Parathyroid adenoma (tissue), 2 donors: ENCODE measurements around the gene NFILZ.

Experiments
- H2AFZ ChIP-seq: fragments of 300-600 bp; sonication (generic); one replicate; pipeline ENCODE4 v1.7.0; 2017; ENCODE audit warnings: antibody characterized with exemption, mild to moderate bottlenecking
- H3K27ac ChIP-seq: fragments of 300-600 bp; sonication (generic); one replicate; pipeline ENCODE4 v1.7.0; 2017
- H3K27me3 ChIP-seq: fragments of 300-600 bp; sonication (generic); one replicate; pipeline ENCODE4 v1.7.0; 2017; ENCODE audit warnings: low read length; ENCODE audit not compliant: control insufficient read depth, insufficient read depth
- H3K36me3 ChIP-seq: fragments of 300-600 bp; sonication (generic); one replicate; pipeline ENCODE4 v1.7.0; 2017; ENCODE audit warnings: low read length; ENCODE audit not compliant: control insufficient read depth, insufficient read depth
- H3K4me1 ChIP-seq: fragments of 300-600 bp; sonication (generic); one replicate; pipeline ENCODE4 v1.7.0; 2017; ENCODE audit warnings: control low read depth
- H3K4me2 ChIP-seq: fragments of 300-600 bp; sonication (generic); one replicate; pipeline ENCODE4 v1.7.0; 2017; ENCODE audit warnings: low read length
- H3K4me3 ChIP-seq: fragments of 300-600 bp; sonication (generic); one replicate; pipeline ENCODE4 v1.7.0; 2017; ENCODE audit warnings: low read depth, low read length
- H3K79me2 ChIP-seq: fragments of 300-600 bp; sonication (generic); one replicate; pipeline ENCODE4 v1.7.0; 2017; ENCODE audit warnings: control low read depth
- H3K9ac ChIP-seq: fragments of 300-600 bp; sonication (generic); one replicate; pipeline ENCODE4 v1.7.0; 2017; ENCODE audit warnings: mild to moderate bottlenecking
- H3K9me3 ChIP-seq: fragments of 300-600 bp; sonication (generic); one replicate; pipeline ENCODE4 v1.7.0; 2017; ENCODE audit warnings: low read length; ENCODE audit not compliant: control insufficient read depth
- CTCF ChIP-seq: fragments of 300-600 bp; sonication (generic); IDR thresholded peaks from one replicate; pipeline ENCODE4 v1.7.0; 2017; ENCODE audit warnings: antibody characterized with exemption, mild to moderate bottlenecking
- donor health status: primary hyperparathyroidism.

Gene NFILZ

GRCh38 chr19:8600064-8600463, 30.4 kb upstream of the NFILZ start:
- no peak overlapping the region for H2AFZ ChIP-seq
- no peak for TF ChIP-seq CTCF
- no peaks in the 10 kb centered on the region for H3K36me3 ChIP-seq
- H3K4me1 ChIP-seq: no peaks in the 10 kb centered on the region
- no peak overlapping the region for H3K27ac ChIP-seq
- no peak overlapping the region for H3K4me3 ChIP-seq
- no peaks in the 10 kb centered on the region for H3K9me3 ChIP-seq
- H3K4me2 ChIP-seq: no peak overlapping the region
- no peaks in the 10 kb centered on the region for H3K79me2 ChIP-seq
- no peak overlapping the region for H3K9ac ChIP-seq
- no peaks in the 10 kb centered on the region for H3K27me3 ChIP-seq

GRCh38 chr19:8600816-8601215, 29.6 kb upstream of the NFILZ start:
- Histone ChIP-seq H3K9ac (no peak overlapping the region), H3K4me1 (no peaks in the 10 kb centered on the region), H3K79me2 (no peaks in the 10 kb centered on the region), H2AFZ (no peak overlapping the region), H3K4me2 (no peak overlapping the region), H3K36me3 (no peaks in the 10 kb centered on the region), H3K27me3 (no peaks in the 10 kb centered on the region), H3K4me3 (no peak overlapping the region), H3K27ac (no peak overlapping the region), H3K9me3 (no peaks in the 10 kb centered on the region)
- TF ChIP-seq CTCF: no peak

- Histone ChIP-seq H3K4me2 (no peak overlapping the region), H3K9ac (no peak overlapping the region), H3K27ac (no peak overlapping the region), H3K9me3 (no peaks in the 10 kb centered on the region), H3K79me2 (no peaks in the 10 kb centered on the region), H3K4me3 (no peak overlapping the region), H3K4me1 (no peaks in the 10 kb centered on the region), H3K27me3 (no peaks in the 10 kb centered on the region), H2AFZ (no peak overlapping the region), H3K36me3 (no peaks in the 10 kb centered on the region)
- no peak for TF ChIP-seq CTCF
Measured at GRCh38 chr19:8601796-8602195, 28.6 kb upstream of the NFILZ start.

GRCh38 chr19:8605514-8605913, 24.9 kb upstream of the NFILZ start:
- H3K4me1 ChIP-seq: peaks cover 7% of the 10 kb centered on the region
- H2AFZ ChIP-seq: no peak overlapping the region
- no peaks in the 10 kb centered on the region for H3K27me3 ChIP-seq
- no peaks in the 10 kb centered on the region for H3K9me3 ChIP-seq
- no peak overlapping the region for H3K4me3 ChIP-seq
- no peak overlapping the region for H3K4me2 ChIP-seq
- TF ChIP-seq CTCF: no peak
- H3K79me2 ChIP-seq: no peaks in the 10 kb centered on the region
- no peaks in the 10 kb centered on the region for H3K36me3 ChIP-seq
- H3K27ac ChIP-seq: no peak overlapping the region
- no peak overlapping the region for H3K9ac ChIP-seq

GRCh38 chr19:8607386-8607785, 23.0 kb upstream of the NFILZ start:
- Histone ChIP-seq H3K4me1 (peaks cover 7% of the 10 kb centered on the region), H3K9me3 (no peaks in the 10 kb centered on the region), H3K36me3 (no peaks in the 10 kb centered on the region), H3K4me3 (no peak overlapping the region), H3K27ac (no peak overlapping the region), H3K79me2 (no peaks in the 10 kb centered on the region), H3K9ac (no peak overlapping the region), H2AFZ (no peak overlapping the region), H3K4me2 (no peak overlapping the region), H3K27me3 (no peaks in the 10 kb centered on the region)
- no peak for TF ChIP-seq CTCF
